K562 (cell line): Measurements from ENCODE around the gene JUNB. TPM values are rescaled to one million over a fixed set of nuclear protein-coding genes. Genes with fewer than 3 reads are reported as not detected.

ENCODE experiments used
- BRCA1 ChIP-seq, 2 experiments: fragments of 450-650 bp in 1 of 2; sonication (generic) in 1 of 2; formaldehyde crosslinking in 1 of 2; IDR thresholded peaks; 2 replicates each; pipeline versions ENCODE4 v1.5.0 to v1.6.1; 2017 to 2020; ENCODE audit warnings: mild to moderate bottlenecking in 1 of 2, missing genetic modification reagents in 1 of 2
- DIDO1 ChIP-seq: fragments of 450-650 bp; IDR thresholded peaks from 2 replicates; pipeline ENCODE4 v1.6.1; 2016; ENCODE audit warnings: low read depth, missing biosample characterization, missing genetic modification characterization
- E2F3 ChIP-seq: fragments of 250-450 bp; sonication (Bioruptor Pico); IDR thresholded peaks from 2 replicates; pipeline ENCODE4 v1.4.0; 2020; ENCODE audit warnings: mild to moderate bottlenecking
- GATAD2A ChIP-seq: fragments of 450-650 bp; IDR thresholded peaks from 2 replicates; pipeline ENCODE4 v1.6.1; 2017
- MXI1 ChIP-seq: IDR thresholded peaks from 2 replicates; pipeline ENCODE4 v1.6.1; 2011; ENCODE audit warnings: low read depth, mild to moderate bottlenecking, improper control_type of control experiment, low read length
- MYBL2 ChIP-seq, 2 experiments: fragments of 450-650 bp in 1 of 2; sonication (generic) in 1 of 2; formaldehyde crosslinking in 1 of 2; IDR thresholded peaks; 2 replicates each; pipeline versions ENCODE4 v1.6.1 to v1.8.1; 2017 to 2022; ENCODE audit warnings: borderline replicate concordance in 1 of 2, inconsistent platforms in 1 of 2, low read depth in 1 of 2, mild to moderate bottlenecking in 1 of 2, missing genetic modification reagents in 1 of 2, moderate library complexity in 1 of 2
- PML ChIP-seq: IDR thresholded peaks from 2 replicates; pipeline ENCODE4 v1.6.1; 2012; ENCODE audit warnings: low read length, inconsistent platforms
- POLR2G ChIP-seq: fragments of 200-400 bp; formaldehyde crosslinking; IDR thresholded peaks from 2 replicates; pipeline ENCODE4 v1.6.1; 2017; ENCODE audit warnings: low read depth, mild to moderate bottlenecking, antibody characterized with exemption, low read length, moderate library complexity
- PRPF4 ChIP-seq: fragments of 200-400 bp; formaldehyde crosslinking; IDR thresholded peaks from one replicate; pipeline ENCODE4 v1.6.1; 2017; ENCODE audit warnings: low read length, low read depth, mild to moderate bottlenecking; ENCODE audit not compliant: insufficient read depth, poor library complexity, severe bottlenecking
- RCOR1 ChIP-seq, 2 experiments: IDR thresholded peaks; 2 replicates each; pipeline ENCODE4 v1.6.1; 2012; ENCODE audit warnings: low read depth in 2 of 2, low read length in 2 of 2, borderline replicate concordance in 1 of 2, improper control_type of control experiment in 1 of 2
- SIN3A ChIP-seq, 2 experiments: fragments of 150-350 bp in 1 of 2; IDR thresholded peaks; 2 replicates each; pipeline ENCODE4 v1.6.1; 2011 to 2016; ENCODE audit warnings: borderline replicate concordance in 2 of 2, low read depth in 2 of 2, low read length in 2 of 2, mild to moderate bottlenecking in 2 of 2, moderate library complexity in 2 of 2; ENCODE audit not compliant: control insufficient read depth in 1 of 2
- SREBF2 ChIP-seq: sonication (generic); formaldehyde crosslinking; IDR thresholded peaks from 2 replicates; pipeline ENCODE4 v1.4.0; 2020; ENCODE audit warnings: mild to moderate bottlenecking, missing genetic modification reagents
- TAL1 ChIP-seq: fragments of 450-650 bp; IDR thresholded peaks from 2 replicates; pipeline ENCODE4 v1.6.1; 2016; ENCODE audit warnings: mild to moderate bottlenecking
- U2AF1 ChIP-seq: fragments of 200-400 bp; formaldehyde crosslinking; optimal IDR thresholded peaks from 2 replicates; pipeline ENCODE3; 2017; ENCODE audit warnings: mild to moderate bottlenecking, low read depth, low read length, moderate library complexity
- ZKSCAN8 ChIP-seq: fragments of 200-800 bp; sonication (Bioruptor generic); IDR thresholded peaks from 2 replicates; pipeline ENCODE4 v1.6.1; 2016; ENCODE audit warnings: missing genetic modification characterization, missing compliant biosample characterization
- ZNF184 ChIP-seq: sonication (generic); formaldehyde crosslinking; IDR thresholded peaks from 2 replicates; pipeline ENCODE4 v1.5.0; 2020; ENCODE audit warnings: missing genetic modification reagents
- ZNF23 ChIP-seq: fragments of 250-450 bp; sonication (Bioruptor Pico); IDR thresholded peaks from 2 replicates; pipeline ENCODE4 v1.4.0; 2020; ENCODE audit warnings: mild to moderate bottlenecking
- ZNF696 ChIP-seq: fragments of 250-450 bp; sonication (Bioruptor Pico); conservative IDR thresholded peaks from 2 replicates; pipeline ENCODE4 v1.4.0; 2020; ENCODE audit warnings: mild to moderate bottlenecking, moderate library complexity
- polyA plus RNA-seq, 8 experiments: library from polyadenylated mRNA; depleted of rRNA in 4 of 8; stranded (reverse) in 5 of 8; unstranded in 3 of 8; fragments of >200 nt; fragmentation: Nextera tagmentation in 2 of 8; fragmentation: Illumina TruSeq in 1 of 8; extraction: Ambion mirVana in 2 of 8; extraction: Trizol in 1 of 8; gene quantifications; 2 replicates each; pipeline versions ENCODE4 v1.2.1 to v1.2.3, GENCODE V29; 2011 to 2014; ENCODE audit warnings: inconsistent platforms in 1 of 8, missing spikeins in 1 of 8
- total RNA-seq, 7 experiments: library from RNA; depleted of rRNA in 6 of 7; stranded (reverse); fragments of >200 nt in 6 of 7; fragmentation: Illumina TruSeq in 2 of 7; extraction: Trizol in 2 of 7; gene quantifications; 2 replicates each; pipeline versions ENCODE4 v1.2.1 to v1.2.3, GENCODE V29; 2011 to 2021; ENCODE audit warnings: low replicate concordance in 1 of 7
- TF ChIP-seq, protein P1 (sequence below): fragments of 450-650 bp; IDR thresholded peaks from 2 replicates; pipeline ENCODE4 v1.6.1; 2018; ENCODE audit not compliant: partially characterized antibody
- TF ChIP-seq, protein P2 (sequence below): fragments of 450-650 bp; IDR thresholded peaks from 2 replicates; pipeline ENCODE4 v1.6.1; 2017; ENCODE audit warnings: antibody characterized with exemption, mild to moderate bottlenecking

The JUNB gene
- total and polyA plus RNA-seq, 9 of the 15 experiments (the other 6 are each of a cell fraction or from before 2014, with no cell fraction given) = 0.23 to 88.1 (median 13.1) TPM

DNA sequence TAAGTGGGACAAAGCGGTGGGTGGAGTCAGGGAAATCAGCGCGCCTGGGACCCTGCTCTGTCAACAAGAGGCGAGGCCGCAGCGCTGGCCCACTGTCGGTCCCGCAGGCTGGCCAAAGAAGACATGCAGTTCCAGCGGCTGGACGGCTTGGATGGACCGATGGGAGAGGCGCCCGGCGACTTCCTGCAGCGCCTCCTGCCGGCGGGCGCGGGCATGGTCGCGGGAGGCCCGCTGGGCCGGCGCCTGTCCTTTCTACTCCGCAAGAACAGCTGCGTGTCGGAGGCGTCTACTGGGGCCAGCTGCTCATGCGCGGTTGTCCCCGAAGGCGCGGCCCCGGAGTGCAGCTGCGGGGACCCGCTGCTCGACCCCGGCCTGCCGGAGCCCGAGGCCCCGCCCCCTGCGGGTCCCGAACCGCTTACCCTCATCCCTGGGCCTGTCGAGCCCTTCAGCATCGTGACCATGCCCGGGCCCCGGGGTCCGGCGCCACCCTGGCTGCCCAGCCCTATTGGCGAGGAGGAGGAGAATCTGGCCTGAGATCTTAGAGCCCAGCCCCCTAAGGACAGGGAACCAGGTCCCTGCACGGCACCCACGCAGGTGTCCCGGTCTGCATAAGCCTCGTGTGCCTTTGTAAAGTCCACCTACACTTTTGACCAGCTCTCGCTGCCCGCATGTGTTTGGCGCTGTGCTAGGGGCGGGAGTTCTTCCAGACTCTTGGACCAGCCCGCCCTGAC is 33.6 kb upstream of the JUNB start (continued):
- no peak for TF ChIP-seq MYBL2 (IDR thresholded peaks at IDR 0.05; ENCODE audit: low read depth)
- no peak for TF ChIP-seq MYBL2 (CRISPR knock-in tag; IDR thresholded peaks at IDR 0.05; ENCODE audit: borderline replicate concordance)
- no peak for TF ChIP-seq U2AF1
- TF ChIP-seq ZNF23 (CRISPR knock-in tag) = no peak
- TF ChIP-seq, protein P1, sequence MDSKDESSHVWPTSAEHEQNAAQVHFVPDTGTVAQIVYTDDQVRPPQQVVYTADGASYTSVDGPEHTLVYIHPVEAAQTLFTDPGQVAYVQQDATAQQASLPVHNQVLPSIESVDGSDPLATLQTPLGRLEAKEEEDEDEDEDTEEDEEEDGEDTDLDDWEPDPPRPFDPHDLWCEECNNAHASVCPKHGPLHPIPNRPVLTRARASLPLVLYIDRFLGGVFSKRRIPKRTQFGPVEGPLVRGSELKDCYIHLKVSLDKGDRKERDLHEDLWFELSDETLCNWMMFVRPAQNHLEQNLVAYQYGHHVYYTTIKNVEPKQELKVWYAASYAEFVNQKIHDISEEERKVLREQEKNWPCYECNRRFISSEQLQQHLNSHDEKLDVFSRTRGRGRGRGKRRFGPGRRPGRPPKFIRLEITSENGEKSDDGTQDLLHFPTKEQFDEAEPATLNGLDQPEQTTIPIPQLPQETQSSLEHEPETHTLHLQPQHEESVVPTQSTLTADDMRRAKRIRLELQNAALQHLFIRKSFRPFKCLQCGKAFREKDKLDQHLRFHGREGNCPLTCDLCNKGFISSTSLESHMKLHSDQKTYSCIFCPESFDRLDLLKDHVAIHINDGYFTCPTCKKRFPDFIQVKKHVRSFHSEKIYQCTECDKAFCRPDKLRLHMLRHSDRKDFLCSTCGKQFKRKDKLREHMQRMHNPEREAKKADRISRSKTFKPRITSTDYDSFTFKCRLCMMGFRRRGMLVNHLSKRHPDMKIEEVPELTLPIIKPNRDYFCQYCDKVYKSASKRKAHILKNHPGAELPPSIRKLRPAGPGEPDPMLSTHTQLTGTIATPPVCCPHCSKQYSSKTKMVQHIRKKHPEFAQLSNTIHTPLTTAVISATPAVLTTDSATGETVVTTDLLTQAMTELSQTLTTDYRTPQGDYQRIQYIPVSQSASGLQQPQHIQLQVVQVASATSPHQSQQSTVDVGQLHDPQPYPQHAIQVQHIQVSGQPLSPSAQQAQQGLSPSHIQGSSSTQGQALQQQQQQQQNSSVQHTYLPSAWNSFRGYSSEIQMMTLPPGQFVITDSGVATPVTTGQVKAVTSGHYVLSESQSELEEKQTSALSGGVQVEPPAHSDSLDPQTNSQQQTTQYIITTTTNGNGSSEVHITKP = peak; percentile 23
- no peak for TF ChIP-seq DIDO1 (tag)
- no peak for TF ChIP-seq BRCA1 (IDR thresholded peaks at IDR 0.05)
- TF ChIP-seq BRCA1 (CRISPR knock-in tag; IDR thresholded peaks at IDR 0.05) = no peak
- no peak for TF ChIP-seq E2F3 (CRISPR knock-in tag)
- TF ChIP-seq SIN3A (IDR thresholded peaks at IDR 0.05; ENCODE audit: borderline replicate concordance in 2 of 2, control insufficient read depth in 1 of 2, low read depth in 2 of 2, low read length in 2 of 2) = peak in 1 of 2 experiments; percentile 67; a peak in 1 of 4 replicates
- peak; percentile 28 to 81; a peak in 3 of 4 replicates for TF ChIP-seq RCOR1 (IDR thresholded peaks at IDR 0.05; ENCODE audit: borderline replicate concordance in 1 of 2, low read depth in 2 of 2, low read length in 2 of 2)
- no peak for TF ChIP-seq ZNF184 (CRISPR knock-in tag)
- no peak for TF ChIP-seq PRPF4
- TF ChIP-seq, protein P2, sequence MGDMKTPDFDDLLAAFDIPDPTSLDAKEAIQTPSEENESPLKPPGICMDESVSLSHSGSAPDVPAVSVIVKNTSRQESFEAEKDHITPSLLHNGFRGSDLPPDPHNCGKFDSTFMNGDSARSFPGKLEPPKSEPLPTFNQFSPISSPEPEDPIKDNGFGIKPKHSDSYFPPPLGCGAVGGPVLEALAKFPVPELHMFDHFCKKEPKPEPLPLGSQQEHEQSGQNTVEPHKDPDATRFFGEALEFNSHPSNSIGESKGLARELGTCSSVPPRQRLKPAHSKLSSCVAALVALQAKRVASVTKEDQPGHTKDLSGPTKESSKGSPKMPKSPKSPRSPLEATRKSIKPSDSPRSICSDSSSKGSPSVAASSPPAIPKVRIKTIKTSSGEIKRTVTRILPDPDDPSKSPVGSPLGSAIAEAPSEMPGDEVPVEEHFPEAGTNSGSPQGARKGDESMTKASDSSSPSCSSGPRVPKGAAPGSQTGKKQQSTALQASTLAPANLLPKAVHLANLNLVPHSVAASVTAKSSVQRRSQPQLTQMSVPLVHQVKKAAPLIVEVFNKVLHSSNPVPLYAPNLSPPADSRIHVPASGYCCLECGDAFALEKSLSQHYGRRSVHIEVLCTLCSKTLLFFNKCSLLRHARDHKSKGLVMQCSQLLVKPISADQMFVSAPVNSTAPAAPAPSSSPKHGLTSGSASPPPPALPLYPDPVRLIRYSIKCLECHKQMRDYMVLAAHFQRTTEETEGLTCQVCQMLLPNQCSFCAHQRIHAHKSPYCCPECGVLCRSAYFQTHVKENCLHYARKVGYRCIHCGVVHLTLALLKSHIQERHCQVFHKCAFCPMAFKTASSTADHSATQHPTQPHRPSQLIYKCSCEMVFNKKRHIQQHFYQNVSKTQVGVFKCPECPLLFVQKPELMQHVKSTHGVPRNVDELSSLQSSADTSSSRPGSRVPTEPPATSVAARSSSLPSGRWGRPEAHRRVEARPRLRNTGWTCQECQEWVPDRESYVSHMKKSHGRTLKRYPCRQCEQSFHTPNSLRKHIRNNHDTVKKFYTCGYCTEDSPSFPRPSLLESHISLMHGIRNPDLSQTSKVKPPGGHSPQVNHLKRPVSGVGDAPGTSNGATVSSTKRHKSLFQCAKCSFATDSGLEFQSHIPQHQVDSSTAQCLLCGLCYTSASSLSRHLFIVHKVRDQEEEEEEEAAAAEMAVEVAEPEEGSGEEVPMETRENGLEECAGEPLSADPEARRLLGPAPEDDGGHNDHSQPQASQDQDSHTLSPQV = no peak
- TF ChIP-seq ZKSCAN8 (CRISPR knock-in tag) = no peak
- TF ChIP-seq TAL1 = no peak
- TF ChIP-seq PML = no peak
- peak; percentile 60 for TF ChIP-seq POLR2G
- no peak for TF ChIP-seq ZNF696 (CRISPR knock-in tag)
- no peak for TF ChIP-seq SREBF2 (CRISPR knock-in tag)
- TF ChIP-seq GATAD2A = no peak
- TF ChIP-seq MXI1 = no peak; the same call in 1 of the 2 replicates
